ENCODE measurements around the gene HTR3C. TPM values are rescaled to one million over a fixed set of nuclear protein-coding genes. Genes with fewer than 3 reads are reported as not detected.
A peak's percentile ranks its signal among the peaks of the same experiment; 100 is the strongest.

HTR3C gene
- polyA plus RNA-seq, 1 of the 3 experiments (the other 2 are of a cell fraction): not detected

DNA sequence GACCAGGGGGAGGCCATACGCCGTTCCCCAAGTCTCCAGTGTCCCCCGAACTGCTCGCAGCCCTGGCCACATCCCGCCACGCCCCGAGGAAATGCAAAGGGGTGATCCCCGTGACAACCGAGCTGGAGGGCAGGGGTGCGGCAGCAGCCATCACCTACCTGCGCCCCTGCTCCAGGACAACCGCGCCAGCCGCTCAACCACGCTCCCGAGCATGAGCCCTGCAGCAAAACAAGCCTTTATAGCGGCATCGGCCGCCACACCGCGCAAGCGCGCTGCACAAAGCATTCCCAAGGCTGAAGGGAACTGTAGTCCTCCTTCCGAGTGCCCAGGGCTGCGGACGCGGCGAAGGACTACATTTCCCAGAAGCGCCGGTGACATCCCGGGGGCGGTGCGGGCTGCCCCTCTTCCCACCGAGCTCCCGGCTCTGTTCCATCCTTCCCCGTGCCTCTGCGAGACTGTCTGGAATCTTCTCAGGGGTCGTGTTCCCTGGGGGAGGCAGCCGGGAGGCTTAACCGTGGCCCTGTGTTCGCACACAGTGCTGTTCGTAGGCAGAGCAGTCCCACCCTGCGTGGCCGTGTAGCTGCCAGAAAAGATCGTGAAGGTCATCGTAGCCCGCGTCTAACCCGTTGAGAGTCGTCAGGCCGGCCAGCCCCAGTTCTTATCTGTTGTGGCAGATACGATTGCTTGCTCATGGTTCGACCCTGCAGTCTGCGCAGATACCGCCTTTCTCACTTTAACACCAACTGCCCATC lies 35.0 kb upstream of the HTR3C start, which contains the start of gene ABCC5 (continued):
- TF ChIP-seq, protein P1, sequence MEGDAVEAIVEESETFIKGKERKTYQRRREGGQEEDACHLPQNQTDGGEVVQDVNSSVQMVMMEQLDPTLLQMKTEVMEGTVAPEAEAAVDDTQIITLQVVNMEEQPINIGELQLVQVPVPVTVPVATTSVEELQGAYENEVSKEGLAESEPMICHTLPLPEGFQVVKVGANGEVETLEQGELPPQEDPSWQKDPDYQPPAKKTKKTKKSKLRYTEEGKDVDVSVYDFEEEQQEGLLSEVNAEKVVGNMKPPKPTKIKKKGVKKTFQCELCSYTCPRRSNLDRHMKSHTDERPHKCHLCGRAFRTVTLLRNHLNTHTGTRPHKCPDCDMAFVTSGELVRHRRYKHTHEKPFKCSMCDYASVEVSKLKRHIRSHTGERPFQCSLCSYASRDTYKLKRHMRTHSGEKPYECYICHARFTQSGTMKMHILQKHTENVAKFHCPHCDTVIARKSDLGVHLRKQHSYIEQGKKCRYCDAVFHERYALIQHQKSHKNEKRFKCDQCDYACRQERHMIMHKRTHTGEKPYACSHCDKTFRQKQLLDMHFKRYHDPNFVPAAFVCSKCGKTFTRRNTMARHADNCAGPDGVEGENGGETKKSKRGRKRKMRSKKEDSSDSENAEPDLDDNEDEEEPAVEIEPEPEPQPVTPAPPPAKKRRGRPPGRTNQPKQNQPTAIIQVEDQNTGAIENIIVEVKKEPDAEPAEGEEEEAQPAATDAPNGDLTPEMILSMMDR (IDR thresholded peaks at IDR 0.05): no peak; the same call in 1 of the 2 replicates
- TF ChIP-seq RAD21 (IDR thresholded peaks at IDR 0.05; ENCODE audit: low read length) (no peak), TEAD4 (IDR thresholded peaks at IDR 0.05; ENCODE audit: borderline replicate concordance, insufficient read depth) (no peak), RCOR1 (IDR thresholded peaks at IDR 0.05; ENCODE audit: low read length) (no peak), TCF12 (IDR thresholded peaks at IDR 0.05) (no peak), GABPA (IDR thresholded peaks at IDR 0.05; ENCODE audit: low read depth) (peak; percentile 53; the same call in 1 of the 2 replicates), FOXJ3 (CRISPR knock-in tag; IDR thresholded peaks at IDR 0.05) (no peak), FOSL2 (IDR thresholded peaks at IDR 0.05; ENCODE audit: borderline replicate concordance, low read depth) (no peak), EP300 (IDR thresholded peaks at IDR 0.05; ENCODE audit: borderline replicate concordance in 1 of 2, low read depth in 1 of 2, low read length in 1 of 2) (no peak), SIN3A (IDR thresholded peaks at IDR 0.05; ENCODE audit: borderline replicate concordance, low read depth, low read length) (peak; percentile 76; the same call in 1 of the 2 replicates), RXRA (IDR thresholded peaks at IDR 0.05; ENCODE audit: borderline replicate concordance, low read depth) (no peak)
- TF ChIP-seq, protein P2, sequence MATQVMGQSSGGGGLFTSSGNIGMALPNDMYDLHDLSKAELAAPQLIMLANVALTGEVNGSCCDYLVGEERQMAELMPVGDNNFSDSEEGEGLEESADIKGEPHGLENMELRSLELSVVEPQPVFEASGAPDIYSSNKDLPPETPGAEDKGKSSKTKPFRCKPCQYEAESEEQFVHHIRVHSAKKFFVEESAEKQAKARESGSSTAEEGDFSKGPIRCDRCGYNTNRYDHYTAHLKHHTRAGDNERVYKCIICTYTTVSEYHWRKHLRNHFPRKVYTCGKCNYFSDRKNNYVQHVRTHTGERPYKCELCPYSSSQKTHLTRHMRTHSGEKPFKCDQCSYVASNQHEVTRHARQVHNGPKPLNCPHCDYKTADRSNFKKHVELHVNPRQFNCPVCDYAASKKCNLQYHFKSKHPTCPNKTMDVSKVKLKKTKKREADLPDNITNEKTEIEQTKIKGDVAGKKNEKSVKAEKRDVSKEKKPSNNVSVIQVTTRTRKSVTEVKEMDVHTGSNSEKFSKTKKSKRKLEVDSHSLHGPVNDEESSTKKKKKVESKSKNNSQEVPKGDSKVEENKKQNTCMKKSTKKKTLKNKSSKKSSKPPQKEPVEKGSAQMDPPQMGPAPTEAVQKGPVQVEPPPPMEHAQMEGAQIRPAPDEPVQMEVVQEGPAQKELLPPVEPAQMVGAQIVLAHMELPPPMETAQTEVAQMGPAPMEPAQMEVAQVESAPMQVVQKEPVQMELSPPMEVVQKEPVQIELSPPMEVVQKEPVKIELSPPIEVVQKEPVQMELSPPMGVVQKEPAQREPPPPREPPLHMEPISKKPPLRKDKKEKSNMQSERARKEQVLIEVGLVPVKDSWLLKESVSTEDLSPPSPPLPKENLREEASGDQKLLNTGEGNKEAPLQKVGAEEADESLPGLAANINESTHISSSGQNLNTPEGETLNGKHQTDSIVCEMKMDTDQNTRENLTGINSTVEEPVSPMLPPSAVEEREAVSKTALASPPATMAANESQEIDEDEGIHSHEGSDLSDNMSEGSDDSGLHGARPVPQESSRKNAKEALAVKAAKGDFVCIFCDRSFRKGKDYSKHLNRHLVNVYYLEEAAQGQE (IDR thresholded peaks at IDR 0.05; ENCODE audit: low read depth, low read length): no peak

DNA sequence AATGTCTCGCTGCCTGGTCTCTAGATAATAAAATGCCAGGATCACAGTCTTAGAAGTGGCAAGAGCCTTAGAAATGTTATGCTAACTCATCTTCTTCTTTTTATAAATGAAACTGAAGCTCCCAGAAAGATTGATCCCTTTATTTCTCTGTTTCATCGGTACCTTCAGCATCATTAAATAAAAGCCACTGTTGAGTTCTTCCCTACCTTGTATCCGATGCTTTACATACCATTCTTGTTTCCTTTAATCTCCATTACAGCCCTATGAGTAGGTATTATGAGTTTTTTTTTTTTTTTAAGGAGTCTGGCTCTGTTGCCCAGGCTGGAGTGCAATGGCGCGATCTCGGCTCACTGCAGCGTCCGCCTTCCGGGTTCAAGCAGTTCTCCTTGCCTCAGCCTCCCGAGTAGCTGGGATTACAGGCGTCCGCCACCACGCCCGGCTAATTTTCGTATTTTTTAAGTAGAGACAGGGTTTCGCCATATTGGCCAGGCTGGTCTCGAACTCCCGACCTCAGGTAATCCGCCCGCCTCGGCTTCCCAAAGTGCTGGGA lies 34.3 kb upstream of the HTR3C start:
- peak overlapping the region; percentile 99 to 100 for H3K4me3 ChIP-seq (ENCODE audit: low read depth in 2 of 2, low read length in 1 of 2)
- peaks cover 11 to 22% of the 10 kb centered on the region in 2 experiments; a peak in 3 of 4 replicates for H3K4me1 ChIP-seq (ENCODE audit: control insufficient read depth in 1 of 2, insufficient read depth in 2 of 2, low read depth in 1 of 2, low read length in 1 of 2)
- peaks cover 26% of the 10 kb centered on the region for H3K79me2 ChIP-seq (ENCODE audit: insufficient read depth)
- no peaks in the 10 kb centered on the region for H4K20me1 ChIP-seq (ENCODE audit: insufficient read depth)
- peak overlapping the region; percentile 77 for H3K9ac ChIP-seq
- H3K9me2 ChIP-seq: no peaks in the 10 kb centered on the region
- peak overlapping the region; percentile 97 for H2AFZ ChIP-seq (ENCODE audit: low read depth)
- H3F3A ChIP-seq (replicated peaks; ENCODE audit: insufficient read depth): no peaks in the 10 kb centered on the region
- peaks cover 0 to 4% of the 10 kb centered on the region in 2 experiments for H3K36me3 ChIP-seq (replicated peaks in 1 of 2; ENCODE audit: control insufficient read depth in 1 of 2, insufficient read depth in 2 of 2, low read length in 1 of 2)
- ChIA-PET CTCF (interaction anchor here (0.8 to 5.3 kb wide), 14 partner anchors 8 to 266 kb away, joined by 3 to 55 read pairs (median 4); partner anchors contain the start of gene EIF2B5), POLR2A (no interaction called here)
- WGBS (ENCODE audit: low lambda C conversion rate): 93% methylated on average over 21 of the region's 21 CpGs
- no peaks in the 10 kb centered on the region for H3K27me3 ChIP-seq (ENCODE audit: insufficient read depth)
- peak overlapping the region; percentile 45 to 94; a peak in 3 of 4 replicates for H3K27ac ChIP-seq (ENCODE audit: low read depth in 2 of 2, low read length in 1 of 2)
- TF ChIP-seq, protein P3, sequence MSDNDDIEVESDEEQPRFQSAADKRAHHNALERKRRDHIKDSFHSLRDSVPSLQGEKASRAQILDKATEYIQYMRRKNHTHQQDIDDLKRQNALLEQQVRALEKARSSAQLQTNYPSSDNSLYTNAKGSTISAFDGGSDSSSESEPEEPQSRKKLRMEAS (IDR thresholded peaks at IDR 0.05; ENCODE audit: low read depth): no peak
- no peak for TF ChIP-seq RCOR1 (IDR thresholded peaks at IDR 0.05; ENCODE audit: low read length)
- no peak for TF ChIP-seq RAD21 (IDR thresholded peaks at IDR 0.05; ENCODE audit: low read length)
- TF ChIP-seq, protein P4, sequence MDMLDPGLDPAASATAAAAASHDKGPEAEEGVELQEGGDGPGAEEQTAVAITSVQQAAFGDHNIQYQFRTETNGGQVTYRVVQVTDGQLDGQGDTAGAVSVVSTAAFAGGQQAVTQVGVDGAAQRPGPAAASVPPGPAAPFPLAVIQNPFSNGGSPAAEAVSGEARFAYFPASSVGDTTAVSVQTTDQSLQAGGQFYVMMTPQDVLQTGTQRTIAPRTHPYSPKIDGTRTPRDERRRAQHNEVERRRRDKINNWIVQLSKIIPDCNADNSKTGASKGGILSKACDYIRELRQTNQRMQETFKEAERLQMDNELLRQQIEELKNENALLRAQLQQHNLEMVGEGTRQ (IDR thresholded peaks at IDR 0.05; ENCODE audit: borderline replicate concordance, low read depth, low read length): no peak
- TF ChIP-seq, protein P5, sequence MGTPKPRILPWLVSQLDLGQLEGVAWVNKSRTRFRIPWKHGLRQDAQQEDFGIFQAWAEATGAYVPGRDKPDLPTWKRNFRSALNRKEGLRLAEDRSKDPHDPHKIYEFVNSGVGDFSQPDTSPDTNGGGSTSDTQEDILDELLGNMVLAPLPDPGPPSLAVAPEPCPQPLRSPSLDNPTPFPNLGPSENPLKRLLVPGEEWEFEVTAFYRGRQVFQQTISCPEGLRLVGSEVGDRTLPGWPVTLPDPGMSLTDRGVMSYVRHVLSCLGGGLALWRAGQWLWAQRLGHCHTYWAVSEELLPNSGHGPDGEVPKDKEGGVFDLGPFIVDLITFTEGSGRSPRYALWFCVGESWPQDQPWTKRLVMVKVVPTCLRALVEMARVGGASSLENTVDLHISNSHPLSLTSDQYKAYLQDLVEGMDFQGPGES (IDR thresholded peaks at IDR 0.05; ENCODE audit: low read depth, low read length): no peak
- no peak for TF ChIP-seq YY1 (IDR thresholded peaks at IDR 0.05; ENCODE audit: low read depth)
- TF ChIP-seq FOXM1 (IDR thresholded peaks at IDR 0.05; ENCODE audit: low read depth): no peak
- TF ChIP-seq SMC3 (IDR thresholded peaks at IDR 0.05; ENCODE audit: low read depth, low read length): no peak
- no peak for TF ChIP-seq CHD2 (IDR thresholded peaks at IDR 0.05; ENCODE audit: low read length, partially characterized antibody)
- H3K4me2 ChIP-seq: peak overlapping the region; percentile 93
- DNase-seq: no peak
- no peaks in the 10 kb centered on the region for H3K9me3 ChIP-seq
